Measurements from ENCODE around the gene ARSG.
"Not testable (repeated sequence)": the region's sequence is repeated elsewhere in the genome, so short reads cannot be mapped to it uniquely, and the experiment has no call there.

ARSG gene

GRCh38 chr17:68334393-68334792 lies 43.1 kb downstream of the ARSG start:
- no peak for DNase-seq

GRCh38 chr17:68341482-68341881 lies 50.2 kb downstream of the ARSG start:
- DNase-seq = no peak

- DNase-seq = no peak
These were observed 52.7 kb downstream of the ARSG start for GRCh38 chr17:68343976-68344375.

- no peak for DNase-seq
These were observed 53.4 kb downstream of the ARSG start for GRCh38 chr17:68344701-68345136.

GRCh38 chr17:68346448-68346847 lies 55.2 kb downstream of the ARSG start:
- no peak for DNase-seq

- DNase-seq = no peak
These were observed 56.1 kb downstream of the ARSG start for GRCh38 chr17:68347380-68347779.

GRCh38 chr17:68349157-68349556 lies 57.9 kb downstream of the ARSG start:
- no peak for DNase-seq

GRCh38 chr17:68351395-68351794 lies 60.1 kb downstream of the ARSG start:
- DNase-seq = no peak

GRCh38 chr17:68352041-68352440 lies 60.7 kb downstream of the ARSG start:
- no peak for DNase-seq

- not testable (repeated sequence) for DNase-seq
These were observed 61.4 kb downstream of the ARSG start for GRCh38 chr17:68352671-68353070.

- no peak for DNase-seq
These were observed 61.8 kb downstream of the ARSG start for GRCh38 chr17:68353111-68353521.

GRCh38 chr17:68354311-68354710 lies 63.0 kb downstream of the ARSG start:
- not testable (repeated sequence) for DNase-seq

- DNase-seq = not testable (repeated sequence)
These were observed 63.8 kb downstream of the ARSG start for GRCh38 chr17:68355108-68355507.

GRCh38 chr17:68356520-68356919 lies 65.2 kb downstream of the ARSG start:
- no peak for DNase-seq

GRCh38 chr17:68356949-68357455 lies 65.7 kb downstream of the ARSG start:
- no peak for DNase-seq

GRCh38 chr17:68357886-68358285 lies 66.6 kb downstream of the ARSG start:
- no peak for DNase-seq

GRCh38 chr17:68359791-68360535 lies 68.7 kb downstream of the ARSG start:
- DNase-seq = no peak

- no peak for DNase-seq
These were observed 74.2 kb downstream of the ARSG start for GRCh38 chr17:68365469-68365868.

GRCh38 chr17:68368387-68368786 lies 77.1 kb downstream of the ARSG start:
- no peak for DNase-seq

GRCh38 chr17:68375566-68375965 lies 84.3 kb downstream of the ARSG start:
- DNase-seq = no peak

- DNase-seq = not testable (repeated sequence)
These were observed 84.9 kb downstream of the ARSG start for GRCh38 chr17:68376178-68376577.

- DNase-seq = no peak
These were observed 86.5 kb downstream of the ARSG start for GRCh38 chr17:68377771-68378267.

- no peak for DNase-seq
These were observed 87.2 kb downstream of the ARSG start for GRCh38 chr17:68378268-68379176.

- DNase-seq = no peak
These were observed 87.8 kb downstream of the ARSG start for GRCh38 chr17:68379177-68379510.
